Hepatocyte (in vitro differentiated cells): ENCODE data around the gene KIF13A.
"Not testable (repeated sequence)": the region's sequence is repeated elsewhere in the genome, so short reads cannot be mapped to it uniquely, and the experiment has no call there.

ENCODE experiments used
- EZH2 ChIP-seq: fragments of 200-600 bp; sonication (generic); IDR thresholded peaks from 2 replicates; pipeline ENCODE4 v1.6.1; 2016; ENCODE audit warnings: antibody characterized with exemption, mild to moderate bottlenecking, borderline replicate concordance
- TF ChIP-seq, protein P1 (sequence below): fragments of 200-600 bp; sonication (generic); IDR thresholded peaks from 2 replicates; pipeline ENCODE4 v1.5.1; 2016; ENCODE audit warnings: antibody characterized with exemption, mild to moderate bottlenecking; ENCODE audit not compliant: poor library complexity

DNA sequence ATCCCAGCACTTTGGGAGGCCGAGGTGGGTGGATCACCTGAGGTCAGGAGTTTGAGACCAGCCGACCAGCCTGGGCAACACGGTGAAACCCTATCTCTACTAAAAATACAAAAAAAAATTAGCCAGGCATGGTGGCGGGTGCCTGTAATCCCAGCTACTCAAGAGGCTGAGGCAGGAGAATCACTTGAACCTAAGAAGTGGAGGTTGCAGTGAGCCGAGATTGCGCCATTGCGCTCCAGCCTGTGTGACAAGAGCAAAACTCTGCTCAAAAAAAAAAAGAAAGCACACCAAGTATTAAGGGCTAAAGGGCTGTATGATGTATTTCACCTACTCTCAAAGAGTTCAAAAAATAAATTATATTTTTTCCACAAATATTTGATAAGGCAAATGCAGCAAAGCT lies 39.9 kb downstream of the KIF13A start:
- TF ChIP-seq, protein P1, sequence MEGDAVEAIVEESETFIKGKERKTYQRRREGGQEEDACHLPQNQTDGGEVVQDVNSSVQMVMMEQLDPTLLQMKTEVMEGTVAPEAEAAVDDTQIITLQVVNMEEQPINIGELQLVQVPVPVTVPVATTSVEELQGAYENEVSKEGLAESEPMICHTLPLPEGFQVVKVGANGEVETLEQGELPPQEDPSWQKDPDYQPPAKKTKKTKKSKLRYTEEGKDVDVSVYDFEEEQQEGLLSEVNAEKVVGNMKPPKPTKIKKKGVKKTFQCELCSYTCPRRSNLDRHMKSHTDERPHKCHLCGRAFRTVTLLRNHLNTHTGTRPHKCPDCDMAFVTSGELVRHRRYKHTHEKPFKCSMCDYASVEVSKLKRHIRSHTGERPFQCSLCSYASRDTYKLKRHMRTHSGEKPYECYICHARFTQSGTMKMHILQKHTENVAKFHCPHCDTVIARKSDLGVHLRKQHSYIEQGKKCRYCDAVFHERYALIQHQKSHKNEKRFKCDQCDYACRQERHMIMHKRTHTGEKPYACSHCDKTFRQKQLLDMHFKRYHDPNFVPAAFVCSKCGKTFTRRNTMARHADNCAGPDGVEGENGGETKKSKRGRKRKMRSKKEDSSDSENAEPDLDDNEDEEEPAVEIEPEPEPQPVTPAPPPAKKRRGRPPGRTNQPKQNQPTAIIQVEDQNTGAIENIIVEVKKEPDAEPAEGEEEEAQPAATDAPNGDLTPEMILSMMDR: not testable (repeated sequence)
- TF ChIP-seq EZH2: not testable (repeated sequence)
